Hepatocyte (in vitro differentiated cells): Measurements from ENCODE around the gene SPRY4.

Source experiments
- EZH2 ChIP-seq: fragments of 200-600 bp; sonication (generic); IDR thresholded peaks from 2 replicates; pipeline ENCODE4 v1.6.1; 2016; ENCODE audit warnings: antibody characterized with exemption, mild to moderate bottlenecking, borderline replicate concordance
- EZH2phosphoT487 ChIP-seq: fragments of 200-600 bp; sonication (generic); IDR thresholded peaks from one replicate; pipeline ENCODE4 v1.6.1; 2018; ENCODE audit warnings: antibody characterized with exemption, mild to moderate bottlenecking, low read depth, moderate library complexity; ENCODE audit not compliant: unreplicated experiment, severe bottlenecking
- TF ChIP-seq, protein P1 (sequence below): fragments of 200-600 bp; sonication (generic); IDR thresholded peaks from 2 replicates; pipeline ENCODE4 v1.5.1; 2016; ENCODE audit warnings: antibody characterized with exemption, mild to moderate bottlenecking; ENCODE audit not compliant: poor library complexity

DNA sequence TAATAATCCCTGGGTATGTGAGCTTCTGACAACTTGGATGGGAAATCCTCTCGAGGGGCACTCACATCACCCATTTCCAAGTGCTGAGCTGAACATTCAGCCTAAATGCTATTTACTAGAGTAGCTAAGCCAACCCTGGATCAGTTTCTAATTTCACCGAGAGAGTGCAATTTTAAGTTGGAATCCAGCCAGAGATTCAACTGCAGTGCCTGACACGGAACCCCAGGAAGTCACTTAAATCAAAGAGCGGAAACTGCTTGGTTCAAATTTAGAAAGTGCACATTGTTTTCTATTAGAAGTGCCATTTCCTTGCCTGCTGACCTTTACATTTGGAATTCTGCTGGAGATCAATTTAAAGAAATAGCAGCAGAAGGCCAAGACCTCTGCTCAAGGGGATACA, 8.8 kb downstream of the SPRY4 start:
- TF ChIP-seq, protein P1, sequence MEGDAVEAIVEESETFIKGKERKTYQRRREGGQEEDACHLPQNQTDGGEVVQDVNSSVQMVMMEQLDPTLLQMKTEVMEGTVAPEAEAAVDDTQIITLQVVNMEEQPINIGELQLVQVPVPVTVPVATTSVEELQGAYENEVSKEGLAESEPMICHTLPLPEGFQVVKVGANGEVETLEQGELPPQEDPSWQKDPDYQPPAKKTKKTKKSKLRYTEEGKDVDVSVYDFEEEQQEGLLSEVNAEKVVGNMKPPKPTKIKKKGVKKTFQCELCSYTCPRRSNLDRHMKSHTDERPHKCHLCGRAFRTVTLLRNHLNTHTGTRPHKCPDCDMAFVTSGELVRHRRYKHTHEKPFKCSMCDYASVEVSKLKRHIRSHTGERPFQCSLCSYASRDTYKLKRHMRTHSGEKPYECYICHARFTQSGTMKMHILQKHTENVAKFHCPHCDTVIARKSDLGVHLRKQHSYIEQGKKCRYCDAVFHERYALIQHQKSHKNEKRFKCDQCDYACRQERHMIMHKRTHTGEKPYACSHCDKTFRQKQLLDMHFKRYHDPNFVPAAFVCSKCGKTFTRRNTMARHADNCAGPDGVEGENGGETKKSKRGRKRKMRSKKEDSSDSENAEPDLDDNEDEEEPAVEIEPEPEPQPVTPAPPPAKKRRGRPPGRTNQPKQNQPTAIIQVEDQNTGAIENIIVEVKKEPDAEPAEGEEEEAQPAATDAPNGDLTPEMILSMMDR: no peak
- no peak for TF ChIP-seq EZH2phosphoT487
- no peak for TF ChIP-seq EZH2
